HG02938 (cell line): ENCODE measurements around the gene FGF14.
"Not testable (repeated sequence)": the region's sequence is repeated elsewhere in the genome, so short reads cannot be mapped to it uniquely, and the experiment has no call there.

Source experiments
- ATAC-seq: cut with Tn5 transposase; IDR thresholded peaks from one replicate; pipeline ENCODE4 v1.9.1; 2021; ENCODE audit warnings: mild to moderate bottlenecking, moderate library complexity; ENCODE audit not compliant: unreplicated experiment

FGF14 gene

DNA sequence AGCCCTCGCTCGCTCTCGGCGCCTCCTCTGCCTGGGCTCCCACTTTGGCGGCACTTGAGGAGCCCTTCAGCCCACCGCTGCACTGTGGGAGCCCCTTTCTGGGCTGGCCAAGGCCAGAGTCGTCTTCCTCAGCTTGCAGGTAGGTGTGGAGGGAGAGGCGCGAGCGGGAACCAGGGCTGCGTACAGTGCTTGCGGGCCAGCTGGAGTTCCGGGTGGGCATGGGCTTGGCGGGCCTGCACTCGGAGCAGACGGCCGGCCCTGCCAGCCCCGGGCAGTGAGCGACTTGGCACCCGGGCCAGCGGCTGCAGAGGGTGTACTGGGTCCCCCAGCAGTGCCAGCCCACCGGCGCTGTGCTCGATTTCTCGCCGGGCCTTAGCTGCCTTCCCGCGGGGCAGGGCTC lies 333.5 kb downstream of the FGF14 start:
- not testable (repeated sequence) for ATAC-seq

DNA sequence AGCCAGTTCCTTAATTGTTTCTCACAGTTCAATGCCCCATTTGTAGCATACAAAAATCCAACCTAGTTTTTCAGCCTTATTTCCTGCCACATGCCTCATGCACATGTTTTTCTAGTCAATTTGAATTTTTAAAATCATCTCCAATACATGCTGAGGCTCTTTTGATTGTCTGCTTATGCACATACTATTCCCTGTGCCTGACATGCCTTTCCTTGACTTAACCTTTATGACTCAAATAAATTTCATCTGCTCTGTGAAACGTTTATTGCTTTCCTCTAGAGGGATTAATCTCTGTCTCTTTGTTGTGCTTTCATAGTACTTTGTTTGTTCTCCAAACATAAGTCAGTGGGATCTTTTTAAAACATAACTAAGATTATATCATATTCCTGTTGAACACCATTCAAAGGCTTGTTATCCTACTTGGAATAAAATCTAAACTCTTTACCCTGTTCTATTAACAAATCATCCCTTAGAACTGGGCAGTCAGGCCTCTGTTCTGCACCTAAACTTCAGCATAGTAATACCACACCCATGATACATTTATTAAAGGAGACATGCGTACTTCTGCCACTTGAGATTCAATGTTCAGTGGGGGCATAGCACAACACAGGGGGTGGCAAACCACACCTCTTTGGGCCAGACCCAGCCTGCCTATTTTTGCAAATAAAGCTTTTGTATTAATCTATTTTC lies 346.6 kb downstream of the FGF14 start:
- ATAC-seq, result no peak

DNA sequence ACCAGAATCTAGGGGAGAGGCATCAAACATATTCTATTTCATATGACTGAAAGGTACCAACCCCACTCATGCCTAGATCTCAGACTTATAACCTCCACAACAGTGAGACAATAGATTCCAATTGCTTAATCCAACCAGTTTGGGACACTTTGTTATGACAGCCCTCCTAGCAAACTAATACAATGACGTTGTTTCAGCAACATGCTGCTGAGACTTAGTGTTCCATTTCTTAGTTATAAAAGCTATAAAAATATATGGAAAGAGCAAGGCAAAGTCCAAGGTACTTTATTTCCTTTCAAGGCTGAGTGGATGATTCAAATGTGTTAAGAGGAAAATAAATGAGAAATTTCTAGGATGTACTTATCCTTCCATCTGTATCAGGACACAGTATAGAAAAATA lies 352.0 kb downstream of the FGF14 start:
- no peak for ATAC-seq

DNA sequence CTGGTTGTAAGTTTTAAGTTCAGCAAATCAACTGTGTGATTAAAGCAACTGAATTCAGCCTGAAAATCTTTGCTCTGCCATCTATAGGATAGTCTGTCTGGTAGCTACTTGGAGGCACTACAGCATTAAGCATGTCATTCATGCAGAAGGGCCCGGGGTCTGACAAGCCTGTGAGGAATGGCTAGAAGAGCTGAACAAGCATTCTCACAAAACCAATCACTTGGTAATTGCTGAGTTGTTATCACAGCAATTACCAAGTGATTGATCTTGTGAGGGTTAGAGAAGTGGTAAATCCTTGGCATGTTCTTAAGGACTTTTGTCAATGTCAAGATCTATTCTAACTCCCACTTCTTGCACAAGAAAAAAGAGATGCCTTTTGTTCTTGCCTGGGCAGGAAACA lies 356.1 kb downstream of the FGF14 start:
- ATAC-seq, result no peak

DNA sequence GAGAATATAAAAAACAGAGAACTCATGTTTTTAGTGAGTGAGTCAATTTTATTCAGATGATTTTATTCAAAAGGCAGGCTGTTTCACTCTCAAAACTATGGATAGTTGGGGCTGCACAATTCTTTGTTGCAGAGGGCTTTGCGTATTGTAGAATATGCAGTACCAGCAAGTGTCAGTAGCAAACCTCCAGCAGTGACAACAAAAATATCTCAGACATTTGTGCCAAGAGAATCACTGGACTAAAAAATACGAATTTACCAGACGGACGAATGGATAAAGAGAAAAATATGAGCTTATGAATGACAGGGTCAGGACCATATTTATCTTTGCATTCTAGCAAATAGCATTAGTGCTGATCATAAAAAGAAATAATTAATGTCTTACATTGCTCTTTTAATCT lies 359.1 kb downstream of the FGF14 start:
- no peak for ATAC-seq

DNA sequence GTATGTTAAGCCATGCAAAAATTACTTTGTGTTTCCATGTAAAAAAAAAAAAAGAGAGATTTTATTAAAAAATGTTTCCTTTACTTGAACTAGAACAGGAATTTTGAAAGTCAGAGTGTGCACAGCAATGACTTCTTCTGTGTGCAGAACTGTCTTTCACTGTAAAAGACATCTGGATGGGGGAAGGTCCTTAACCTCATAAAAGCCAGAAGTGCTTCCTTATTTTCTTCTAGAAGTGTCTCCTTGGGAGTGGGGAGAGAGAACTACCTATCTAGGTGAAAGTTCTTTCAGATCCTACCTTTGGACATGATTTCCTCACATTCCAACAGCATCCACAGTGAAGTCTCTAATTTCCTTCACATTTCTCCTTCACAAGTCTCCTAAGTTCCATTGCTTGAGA lies 360.3 kb downstream of the FGF14 start:
- no peak for ATAC-seq

DNA sequence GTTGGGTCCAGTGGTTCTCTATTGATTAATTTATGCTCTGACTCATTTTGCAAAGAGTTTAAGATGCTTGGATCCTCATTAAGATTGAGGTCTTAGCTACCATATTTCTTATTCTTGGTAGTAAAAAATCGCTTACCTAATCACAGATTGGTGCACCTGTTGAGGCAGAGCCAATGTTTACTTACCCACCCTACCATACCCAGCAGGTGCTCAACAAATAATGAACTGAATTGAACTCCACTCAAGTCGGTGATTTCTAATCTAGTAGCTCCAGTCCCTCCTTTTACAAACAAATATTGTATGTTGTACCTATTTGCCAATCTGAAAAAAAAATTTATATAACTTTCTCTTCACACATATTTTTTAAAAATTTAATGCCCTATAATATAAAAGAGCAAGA lies 361.0 kb downstream of the FGF14 start:
- ATAC-seq, result no peak

DNA sequence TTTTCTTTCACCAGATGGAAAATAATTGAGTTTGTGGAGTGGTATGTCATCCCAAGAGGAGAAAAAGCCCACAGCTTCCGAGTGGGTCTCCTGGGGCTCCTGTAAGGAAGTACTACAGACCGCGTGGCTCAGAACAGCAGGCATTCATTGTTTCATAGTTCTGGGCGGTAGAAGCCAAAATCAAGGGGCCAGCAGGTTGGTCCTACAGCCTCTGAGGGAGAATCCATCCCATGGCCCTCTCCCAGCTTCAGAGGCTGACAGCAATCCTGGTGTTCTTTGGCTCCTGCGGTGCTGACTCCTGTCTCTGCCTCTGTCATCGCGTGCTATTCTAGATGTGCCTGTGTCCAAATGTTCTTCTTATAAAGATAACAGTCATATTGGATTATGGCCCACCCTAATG lies 362.6 kb downstream of the FGF14 start:
- no peak for ATAC-seq

DNA sequence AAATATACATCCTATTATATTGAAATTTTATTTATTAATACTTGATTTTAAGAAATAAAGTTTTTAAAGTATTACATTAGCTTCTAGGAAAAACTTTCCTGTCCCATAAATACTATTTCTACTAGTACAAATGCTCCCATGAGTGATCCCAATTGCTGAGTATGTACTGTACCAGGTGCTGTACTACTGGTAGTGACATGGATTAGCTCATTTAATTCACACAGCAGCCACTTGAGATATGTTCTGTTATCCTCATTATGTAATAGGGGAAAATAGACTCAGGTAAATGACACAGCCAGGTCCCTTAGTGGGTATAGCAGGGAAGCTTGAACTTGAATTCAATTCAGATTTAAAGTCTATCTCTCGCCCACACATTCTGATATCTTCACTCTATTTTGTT lies 363.1 kb downstream of the FGF14 start:
- ATAC-seq, result no peak

DNA sequence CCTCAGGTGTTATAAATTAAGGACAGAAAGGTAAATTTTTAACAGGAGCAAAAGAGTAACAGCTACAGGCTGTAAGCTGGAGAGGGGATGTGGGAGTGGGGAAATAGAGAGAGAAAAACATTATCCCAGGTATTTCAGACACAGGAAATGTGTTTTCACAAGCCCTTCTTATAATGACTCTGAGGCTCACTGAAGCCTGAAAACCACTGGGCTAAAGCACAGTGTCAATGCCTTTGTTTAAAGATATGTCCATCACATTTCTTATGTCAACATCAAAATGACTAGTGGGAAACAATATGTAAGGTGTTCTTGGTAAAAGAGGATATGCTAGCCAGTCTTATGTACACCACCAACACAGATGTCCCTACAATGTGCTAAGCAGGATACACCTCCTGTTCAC lies 365.9 kb downstream of the FGF14 start:
- peak; percentile 55 for ATAC-seq

DNA sequence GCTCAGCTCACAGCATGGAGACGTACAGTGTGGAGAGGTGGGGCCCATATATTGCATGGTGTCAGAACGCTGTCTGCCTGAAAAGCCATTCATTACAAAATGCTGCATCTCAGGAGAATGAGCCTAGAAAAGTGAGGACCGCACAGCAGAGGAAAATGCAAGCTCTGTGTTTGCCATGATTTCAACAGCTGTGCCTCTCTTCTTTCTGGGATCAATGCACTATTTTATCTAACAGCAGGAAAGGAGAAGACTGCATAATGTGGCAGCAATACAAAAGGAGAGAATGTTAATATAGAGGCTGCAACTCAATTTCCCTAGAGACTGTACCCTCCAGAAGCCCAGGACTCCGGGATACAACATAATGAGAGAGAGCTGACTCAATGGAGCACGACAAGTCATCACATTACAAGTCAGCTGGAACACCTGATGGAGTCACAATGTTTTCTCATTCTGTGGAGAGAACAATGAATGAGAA lies 368.0 kb downstream of the FGF14 start:
- no peak for ATAC-seq

DNA sequence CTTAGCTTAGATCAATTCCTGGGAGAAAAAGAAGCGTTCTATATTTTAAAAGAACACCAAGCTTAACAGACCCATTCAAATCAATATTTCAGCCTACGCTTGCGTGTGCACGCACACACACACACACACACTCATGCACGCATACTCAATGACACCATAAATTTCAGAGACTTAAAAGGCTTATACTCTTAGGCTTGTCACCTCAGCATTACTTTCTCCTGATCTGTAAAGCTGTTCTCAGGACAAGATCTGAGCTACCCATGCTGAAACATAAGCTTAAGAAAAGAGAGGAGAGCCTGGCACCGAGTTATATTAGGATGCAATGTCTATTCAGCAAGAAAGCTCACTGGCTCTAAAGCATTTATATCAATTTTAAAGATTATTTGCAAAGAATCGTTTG lies 368.5 kb downstream of the FGF14 start:
- ATAC-seq, result no peak

DNA sequence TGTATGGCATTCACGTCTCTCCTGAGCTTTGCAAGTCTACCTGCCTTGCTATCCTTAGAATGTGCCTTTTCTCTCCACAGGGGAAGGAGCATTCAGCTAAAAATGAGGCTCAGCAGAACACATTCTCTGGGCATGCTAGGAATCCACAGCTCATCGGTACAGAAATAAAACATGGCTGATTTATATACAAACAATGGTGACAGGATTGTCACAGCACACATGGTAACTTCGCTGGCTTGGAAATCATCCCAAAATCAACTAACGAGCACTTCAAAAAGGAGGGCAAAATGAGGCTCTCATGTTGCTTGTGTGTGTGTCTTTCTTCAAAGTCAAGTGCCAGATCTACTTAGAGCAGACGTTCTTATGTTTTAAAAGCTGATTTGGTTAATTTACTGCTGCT lies 373.0 kb downstream of the FGF14 start:
- ATAC-seq, result no peak

DNA sequence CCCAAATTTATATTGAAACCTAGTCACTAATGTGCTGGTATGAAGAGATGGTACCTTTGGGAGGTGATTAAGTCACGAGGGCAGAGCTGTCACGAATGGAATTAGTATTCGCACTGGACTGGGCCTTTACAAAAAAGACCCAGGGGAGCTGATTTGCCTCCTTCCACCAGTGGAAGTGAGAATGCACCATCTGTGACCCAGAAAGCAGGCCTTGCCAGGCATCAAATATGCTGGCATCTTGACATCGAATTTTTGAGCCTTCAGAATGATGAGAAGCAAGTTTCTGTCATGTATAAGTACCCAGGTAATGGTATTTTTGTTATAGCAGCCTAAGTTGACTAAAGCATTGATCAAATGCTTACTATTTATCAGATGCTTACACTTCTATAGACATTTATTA lies 373.6 kb downstream of the FGF14 start:
- ATAC-seq, result no peak

DNA sequence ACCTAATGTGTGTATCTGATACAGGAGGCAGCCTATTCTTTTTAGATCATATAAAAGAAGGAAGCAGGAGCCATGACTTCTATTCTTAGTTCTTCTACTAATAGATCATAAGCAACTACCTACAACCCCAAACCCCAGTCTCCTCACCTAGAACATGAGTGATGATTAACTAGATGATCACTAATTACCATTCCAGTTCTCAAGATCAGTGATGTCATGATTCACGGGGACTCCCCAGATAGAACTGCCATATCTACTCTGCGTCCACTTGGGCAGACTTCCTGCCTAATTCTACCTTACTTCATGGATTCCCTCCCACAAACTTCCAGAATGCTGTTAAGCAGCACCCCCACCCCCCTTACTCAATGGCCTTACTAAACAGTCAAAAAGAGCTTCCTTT lies 380.1 kb downstream of the FGF14 start:
- ATAC-seq, result no peak

DNA sequence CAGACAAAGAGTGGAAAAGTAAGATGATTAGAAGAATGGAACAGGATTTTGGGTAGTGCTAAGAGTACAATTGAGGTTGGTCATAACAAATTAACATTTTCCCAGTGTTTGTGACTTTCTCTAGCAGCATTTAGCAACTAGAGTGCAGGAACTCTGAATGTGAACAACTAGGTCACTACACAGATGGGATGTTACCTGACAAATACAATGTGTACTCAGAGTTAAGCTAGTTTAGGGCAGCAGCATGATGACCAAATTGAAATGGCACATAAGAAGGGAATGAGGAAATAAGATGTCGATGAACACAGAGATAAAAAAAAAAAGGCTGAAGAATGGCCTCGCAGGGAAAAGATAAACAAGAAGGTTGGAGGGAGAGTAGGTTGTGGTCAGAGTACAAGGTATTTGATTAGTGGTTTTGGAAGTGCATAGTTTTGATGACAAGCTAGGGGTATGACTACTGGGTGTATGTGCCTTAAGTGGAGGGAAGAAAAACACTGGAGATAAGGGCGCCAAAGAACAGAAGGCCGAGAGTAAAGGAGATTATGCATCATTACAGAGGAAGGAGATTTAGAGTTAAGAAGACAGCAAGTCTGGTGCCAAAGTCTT lies 381.1 kb downstream of the FGF14 start:
- ATAC-seq, result no peak

DNA sequence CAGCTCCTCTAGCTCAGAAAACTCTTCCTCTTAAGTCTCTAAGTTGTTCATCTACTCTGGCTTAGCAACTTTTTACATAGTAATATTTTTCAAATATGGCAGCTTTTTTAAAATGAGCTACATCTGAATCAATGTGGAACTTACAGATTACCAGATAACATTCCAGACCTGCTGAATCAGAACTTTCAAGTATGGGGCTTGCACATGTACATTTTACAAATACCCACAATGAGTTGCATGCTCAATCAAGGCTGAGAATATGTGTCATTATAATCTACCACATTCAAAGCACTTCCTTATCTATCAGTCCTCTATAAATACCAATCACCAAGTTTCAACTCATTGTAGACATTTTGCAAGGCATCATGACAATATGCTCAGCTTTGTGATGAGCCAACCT lies 383.1 kb downstream of the FGF14 start:
- no peak for ATAC-seq

DNA sequence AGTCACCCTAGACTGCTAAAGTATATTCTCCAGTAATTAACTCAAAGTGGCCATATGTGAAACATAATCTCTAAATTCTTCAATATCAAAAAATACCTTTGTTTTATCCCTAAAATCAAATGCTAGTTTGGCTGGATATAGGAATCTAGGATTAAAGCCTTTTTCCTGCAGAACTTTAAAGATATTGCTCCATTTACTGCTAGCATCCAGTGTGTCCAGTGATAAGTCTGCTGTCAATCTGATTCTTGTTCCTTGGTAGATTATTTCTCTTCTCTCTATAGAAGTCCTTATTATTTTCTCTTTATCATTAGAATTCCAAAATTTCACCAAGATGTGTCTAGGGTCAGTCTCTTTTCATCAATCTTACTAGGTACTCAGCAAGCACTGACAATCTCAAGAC lies 384.6 kb downstream of the FGF14 start:
- ATAC-seq, result no peak

DNA sequence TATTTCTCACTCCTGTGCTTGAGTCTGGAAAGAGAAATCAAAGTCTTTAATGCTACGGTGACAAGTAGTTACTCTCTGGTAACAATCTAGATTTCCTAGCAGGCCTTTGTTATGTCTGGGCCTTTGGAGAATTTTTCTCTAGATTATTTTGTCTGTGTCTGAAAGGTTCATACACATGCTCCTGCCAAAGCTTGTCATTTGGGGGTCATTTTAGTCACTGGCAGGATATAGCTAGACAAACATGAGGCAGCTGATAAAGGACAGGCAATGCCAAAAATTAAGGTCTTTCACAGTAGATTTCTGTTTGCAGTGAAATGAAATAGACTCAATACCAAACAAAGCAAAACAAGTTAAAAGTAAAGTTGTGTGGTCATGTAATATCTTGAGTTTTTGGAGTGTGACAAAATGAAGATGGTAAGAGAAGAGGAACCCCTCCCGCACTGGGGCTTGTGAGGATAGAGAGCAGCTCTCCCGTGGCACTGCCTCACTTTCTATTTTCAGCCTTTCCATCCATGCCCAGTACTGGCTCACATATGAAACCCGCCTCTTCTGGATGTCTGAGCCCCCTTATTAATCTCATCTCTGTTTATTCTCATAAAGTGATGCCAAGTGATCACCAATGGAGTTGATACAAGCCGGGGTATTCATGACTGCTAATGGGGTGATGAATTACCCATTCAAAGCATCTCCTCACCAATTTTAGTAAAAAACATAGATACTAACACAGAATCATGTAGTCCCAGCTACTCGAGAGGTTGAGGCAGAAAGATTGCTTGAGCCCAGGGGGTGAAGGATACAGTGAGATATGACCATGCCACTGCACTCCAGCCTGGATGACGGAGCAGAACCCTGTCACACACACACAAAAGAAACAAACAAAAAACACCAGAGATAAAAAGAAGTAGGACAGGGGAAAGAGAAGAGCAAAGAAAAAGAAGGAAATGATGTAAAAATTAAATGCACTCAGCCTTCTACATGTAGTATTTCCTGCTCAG lies 389.3 kb downstream of the FGF14 start:
- ATAC-seq, result no peak

DNA sequence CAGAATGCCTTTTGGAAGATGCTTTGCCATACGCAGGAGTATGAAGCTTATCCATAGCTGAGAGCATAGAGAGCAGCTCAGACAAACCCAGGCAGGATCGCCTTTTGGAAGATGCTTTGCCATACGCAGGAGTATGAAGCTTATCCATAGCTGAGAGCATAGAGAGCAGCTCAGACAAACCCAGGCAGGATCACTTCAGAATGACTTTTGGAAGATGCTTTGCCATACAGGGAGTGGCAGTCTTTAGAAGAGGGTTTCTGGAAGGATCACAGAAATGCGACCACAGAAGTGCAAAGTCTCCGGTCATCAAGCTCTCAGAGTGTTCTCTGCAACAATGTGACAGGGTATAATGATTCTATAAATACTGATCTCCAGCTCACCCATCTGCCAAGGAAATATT lies 390.4 kb downstream of the FGF14 start:
- ATAC-seq, result not testable (repeated sequence)

DNA sequence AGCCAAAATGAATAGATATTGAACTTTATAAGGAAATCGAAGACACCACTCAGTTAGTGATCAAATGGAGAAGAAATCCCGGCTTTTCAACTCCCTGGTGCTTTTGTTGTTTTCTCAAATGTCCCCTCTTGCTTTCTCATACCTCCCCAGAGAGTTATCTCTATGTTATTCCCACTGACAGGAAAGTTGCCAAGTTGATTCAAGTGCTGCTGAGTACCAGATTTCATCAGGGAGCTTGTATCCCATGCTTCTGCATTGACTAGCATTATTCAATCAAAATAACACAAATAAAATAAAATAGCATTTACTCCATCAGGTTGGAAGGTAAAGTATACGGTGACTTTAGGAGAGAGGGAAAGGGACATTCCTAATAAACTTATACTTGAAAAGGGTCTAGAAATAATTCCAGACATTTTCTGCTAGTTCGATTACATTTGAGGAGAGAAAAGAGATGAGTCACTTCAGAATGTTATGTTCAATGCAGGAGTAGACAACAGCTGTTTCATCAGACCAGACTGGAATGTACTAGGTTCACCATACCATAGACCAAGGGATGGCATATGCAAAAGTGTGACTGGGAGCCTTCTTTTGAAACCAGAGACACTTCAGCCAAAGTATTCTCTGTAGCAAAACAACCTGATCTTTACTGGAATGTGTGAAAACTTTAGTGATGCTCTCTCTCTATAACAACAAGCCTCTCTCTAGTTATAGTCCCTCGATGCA lies 397.8 kb downstream of the FGF14 start:
- ATAC-seq, result no peak
